Activated CD4-positive, alpha-beta T cell treated with anti-CD3 and anti-CD28 coated beads for 36 hours (primary cell): Measurements from ENCODE around the gene ATG10. TPM values are rescaled to one million over a fixed set of nuclear protein-coding genes. Genes with fewer than 3 reads are reported as not detected.

Experiments
- ATAC-seq: fragments of 200-7000 bp; cut with Tn5 transposase; one replicate; pipeline ENCODE4 v1.10.0; 2021; ENCODE audit warnings: mild to moderate bottlenecking, moderate library complexity
- CTCF ChIA-PET: fragments of 350-600 bp; sonication (Branson Sonifier 250); formaldehyde crosslinking; loops from one replicate; lab custom pipeline; 2021; ENCODE audit warnings: antibody characterized with exemption; lab: Charles Lee
- POLR2A ChIA-PET: fragments of 350-600 bp; sonication (Branson Sonifier 250); formaldehyde crosslinking; loops from one replicate; lab custom pipeline; 2021; ENCODE audit warnings: antibody characterized with exemption, inconsistent platforms; lab: Charles Lee
- DNase-seq: peaks from one replicate; pipeline ENCODE4 v3.0.0-alpha.2; 2020
- H3K27ac Mint-ChIP-seq: one replicate; pipeline ENCODE4 v1.8.0; 2021; ENCODE audit warnings: mixed read lengths
- H3K27me3 Mint-ChIP-seq: one replicate; pipeline ENCODE4 v1.8.0; 2021; ENCODE audit warnings: mixed read lengths
- H3K36me3 Mint-ChIP-seq: one replicate; pipeline ENCODE4 v1.8.0; 2021; ENCODE audit warnings: low read depth, mixed read lengths
- H3K4me1 Mint-ChIP-seq: one replicate; pipeline ENCODE4 v1.8.0; 2021; ENCODE audit warnings: mixed read lengths
- H3K4me3 Mint-ChIP-seq: one replicate; pipeline ENCODE4 v1.8.0; 2021; ENCODE audit warnings: mild to moderate bottlenecking, moderate library complexity, mixed read lengths
- H3K9me3 Mint-ChIP-seq: one replicate; pipeline ENCODE4 v1.8.0; 2021; ENCODE audit warnings: low read depth, mixed read lengths
- intact Hi-C, 2 experiments: fragments of 100-400 bp; cut with DNase I in 1 of 2; cut with micrococcal nuclease in 1 of 2; formaldehyde crosslinking; loops; one replicate each; pipeline versions ENCODE4 v1.14.2 to v1.15.1; 2022 to 2024; cut with DNase I, micrococcal nuclease
- total RNA-seq, 2 experiments: library from RNA; stranded (reverse); gene quantifications; one replicate each; pipeline ENCODE4 v1.2.3, GENCODE V29; 2021

Gene ATG10
- total RNA-seq, 2 experiments from 2014 or later = 4.7 to 8.1 TPM

DNA sequence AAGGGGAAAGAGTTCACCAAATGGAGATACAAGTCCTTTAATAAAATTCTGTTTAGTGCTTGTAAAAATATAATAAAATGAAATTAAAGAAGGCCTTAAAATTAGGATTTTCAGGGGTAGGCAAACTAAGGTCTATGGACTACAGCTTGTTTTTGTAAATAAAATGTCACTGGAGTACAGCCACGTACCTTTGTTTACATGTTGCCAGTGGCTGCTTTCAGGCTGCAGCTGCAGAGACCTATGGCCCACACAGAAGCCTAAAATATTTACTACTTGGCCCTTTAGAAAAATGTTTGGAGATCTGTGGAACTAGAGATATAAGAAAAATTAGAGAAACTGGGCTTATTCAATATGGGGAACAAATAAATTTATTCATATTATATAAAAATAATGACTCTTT is 183.5 kb downstream of the ATG10 start:
- Mint-ChIP-seq H3K36me3 (no peaks in the 10 kb centered on the region), H3K4me3 (no peak overlapping the region), H3K4me1 (no peaks in the 10 kb centered on the region), H3K27me3 (no peaks in the 10 kb centered on the region), H3K9me3 (no peaks in the 10 kb centered on the region), H3K27ac (no peak overlapping the region)
- intact Hi-C loops = no loop called here
- ATAC-seq (no peak), DNase-seq (no peak)
- CTCF ChIA-PET = interaction anchor here (0.6 to 1.3 kb wide), 3 partner anchors 9 to 729 kb away, joined by 3 to 5 read pairs (median 3); no protein-coding TSS in a partner anchor
- POLR2A ChIA-PET = no interaction called here

DNA sequence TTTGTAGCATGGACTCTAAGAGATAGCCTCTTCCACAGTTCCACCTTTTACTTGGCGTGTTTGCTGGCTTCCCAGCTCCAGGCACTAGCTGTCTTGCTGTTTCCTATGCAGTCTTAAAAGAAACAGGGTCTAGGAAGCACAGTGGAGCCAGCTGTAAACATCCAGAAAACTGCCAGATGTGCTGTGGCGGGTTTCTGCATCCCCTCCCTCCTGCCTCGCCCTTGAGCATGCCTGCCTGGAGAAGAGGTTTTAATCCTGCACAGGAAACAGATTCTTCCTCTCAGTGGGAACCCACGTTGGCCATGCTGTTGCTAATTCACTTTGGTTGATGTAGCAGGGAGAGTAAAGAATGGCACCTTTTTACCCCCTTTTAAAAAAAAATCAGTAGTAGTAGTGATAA is 185.1 kb downstream of the ATG10 start:
- ATAC-seq = no peak
- Mint-ChIP-seq H3K27ac (no peak overlapping the region), H3K36me3 (no peaks in the 10 kb centered on the region), H3K4me1 (no peaks in the 10 kb centered on the region), H3K9me3 (no peaks in the 10 kb centered on the region), H3K4me3 (no peak overlapping the region), H3K27me3 (no peaks in the 10 kb centered on the region)
- intact Hi-C loops = no loop called here
- CTCF ChIA-PET = interaction anchor here (0.9 to 1.5 kb wide), 3 partner anchors 9 to 17 kb away, joined by 3 read pairs; no protein-coding TSS in a partner anchor
- POLR2A ChIA-PET = no interaction called here
- DNase-seq = no peak

DNA sequence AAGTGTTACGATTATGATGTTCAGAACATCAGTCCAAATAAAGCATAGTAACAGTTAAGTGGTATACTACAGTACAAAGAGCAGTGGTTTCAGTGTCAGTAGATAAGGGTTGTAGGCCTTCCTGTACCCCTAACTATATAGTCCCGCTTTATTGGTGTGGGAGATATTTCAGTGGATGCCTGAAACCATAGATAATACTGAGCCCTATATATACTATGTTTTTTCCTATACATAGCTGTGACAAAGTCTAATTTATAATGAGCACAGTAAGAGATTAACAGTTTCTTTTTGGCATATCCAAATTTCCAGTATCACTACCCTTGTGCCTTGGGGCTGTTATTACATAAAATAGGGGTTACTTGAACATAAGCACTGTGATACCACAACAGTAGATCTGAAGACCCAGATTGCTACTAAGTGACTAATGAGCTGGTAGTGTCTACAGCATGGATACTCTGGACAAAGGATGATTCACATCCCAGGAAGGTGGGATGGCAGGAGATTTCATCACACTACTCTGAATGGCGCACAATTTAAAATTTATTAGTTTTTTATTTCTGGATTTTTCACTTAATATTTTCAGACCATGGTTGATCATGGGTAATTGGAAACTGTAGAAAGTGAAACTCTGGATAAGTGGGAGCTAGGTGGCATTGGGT is 187.1 kb downstream of the ATG10 start:
- peaks cover 6% of the 10 kb centered on the region for H3K4me1 Mint-ChIP-seq
- CTCF ChIA-PET = interaction anchor here (1.0 to 1.1 kb wide), 2 partner anchors 42 to 645 kb away, joined by 4 read pairs; no protein-coding TSS in a partner anchor

DNA sequence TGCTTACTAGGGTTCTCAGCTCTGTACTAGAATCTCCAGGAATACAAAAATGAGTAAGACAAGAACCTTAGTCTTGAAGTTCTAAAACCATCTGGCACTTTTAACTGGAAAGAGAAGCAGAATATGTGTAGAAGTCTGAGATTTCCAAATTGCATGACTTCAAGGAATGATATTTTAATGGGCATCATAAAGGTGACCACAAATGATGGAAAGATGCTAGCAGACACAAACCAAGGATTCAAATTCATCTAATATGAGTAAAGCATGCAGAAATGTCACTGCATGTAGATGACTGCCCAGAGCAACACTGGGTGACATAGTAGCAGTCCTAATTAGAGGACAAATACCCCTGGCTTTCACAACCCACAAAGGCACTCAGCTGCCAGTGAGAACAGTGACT is 189.1 kb downstream of the ATG10 start:
- ChIA-PET POLR2A (no interaction called here), CTCF (no interaction called here)
- no peak overlapping the region for H3K4me3 Mint-ChIP-seq
- ATAC-seq = no peak
- H3K27ac Mint-ChIP-seq = no peak overlapping the region
- intact Hi-C loops = loop anchor here in 1 of 2 experiments (5.0 kb wide), 1 partner anchor 189 kb away; the partner anchor contains the start of gene ATG10
- no peaks in the 10 kb centered on the region for H3K27me3 Mint-ChIP-seq
- DNase-seq = no peak
- no peaks in the 10 kb centered on the region for H3K36me3 Mint-ChIP-seq
- peaks cover 14% of the 10 kb centered on the region for H3K4me1 Mint-ChIP-seq
- H3K9me3 Mint-ChIP-seq = no peaks in the 10 kb centered on the region

More for the DNA sequence above, 187.1 kb downstream of the ATG10 start:
- Mint-ChIP-seq H3K27ac (no peak overlapping the region), H3K36me3 (no peaks in the 10 kb centered on the region), H3K27me3 (no peaks in the 10 kb centered on the region), H3K4me3 (no peak overlapping the region), H3K9me3 (no peaks in the 10 kb centered on the region)
- ATAC-seq (no peak), DNase-seq (no peak)
- intact Hi-C loops = no loop called here
- POLR2A ChIA-PET = no interaction called here

DNA sequence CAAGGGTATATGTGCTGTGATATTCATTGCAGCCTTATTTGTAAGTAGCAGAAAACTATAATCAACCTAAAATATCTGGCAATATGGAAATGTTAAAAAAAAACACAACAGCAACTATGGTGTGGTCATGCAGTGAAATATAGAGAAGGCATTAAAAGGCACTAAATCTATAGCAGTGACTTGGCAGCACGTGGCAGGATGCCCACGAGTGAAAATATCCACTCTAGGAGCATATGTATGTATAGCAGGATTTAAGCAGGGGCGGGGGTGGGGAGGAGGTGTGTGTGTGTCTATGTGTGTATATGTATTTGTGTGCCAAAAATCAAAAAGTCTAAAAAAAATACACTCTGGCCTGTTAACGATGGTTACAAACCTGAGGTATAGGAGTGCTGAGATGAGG is 190.8 kb downstream of the ATG10 start:
- H3K4me1 Mint-ChIP-seq = peaks cover 14% of the 10 kb centered on the region

DNA sequence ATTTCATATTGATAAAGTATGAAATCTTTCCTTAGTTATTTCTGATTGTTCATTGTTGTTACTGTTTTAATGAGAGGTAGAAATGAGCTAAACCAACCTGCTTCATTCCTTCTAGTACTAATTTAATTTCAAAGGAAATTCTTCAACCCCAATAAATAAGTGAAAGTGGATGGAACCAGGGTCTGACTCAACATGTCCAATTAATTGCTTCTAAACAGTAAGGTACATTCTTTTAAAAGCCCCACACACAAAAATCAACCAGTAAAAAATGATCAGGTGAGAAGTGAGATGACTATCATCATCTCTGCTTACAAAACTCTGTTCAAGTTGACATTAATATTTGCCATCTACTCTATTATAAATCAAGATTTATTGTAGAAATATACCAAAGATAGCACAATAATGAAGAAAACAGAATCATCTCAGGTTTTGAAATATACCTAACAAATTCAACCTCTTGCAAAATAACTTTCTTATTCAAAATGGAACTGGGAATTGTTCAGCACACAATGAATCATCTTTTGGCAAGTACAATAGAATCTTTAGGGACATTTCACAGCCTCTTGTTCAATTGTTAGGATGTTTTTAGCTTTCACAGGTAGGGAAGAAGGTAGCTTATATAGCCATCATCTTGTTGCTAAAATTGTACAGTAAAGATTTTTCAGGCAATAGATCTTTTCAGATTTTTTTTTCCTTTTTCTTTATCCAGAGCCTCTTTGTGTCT is 191.8 kb downstream of the ATG10 start:
- H3K27ac Mint-ChIP-seq = no peak overlapping the region
- intact Hi-C loops = loop anchor here in 1 of 2 experiments (5.0 kb wide), 1 partner anchor 191 kb away; the partner anchor contains the start of gene ATG10
- no peaks in the 10 kb centered on the region for H3K27me3 Mint-ChIP-seq
- no peaks in the 10 kb centered on the region for H3K36me3 Mint-ChIP-seq
- ChIA-PET CTCF (interaction anchor here (0.5 to 3.1 kb wide), 5 partner anchors 8 to 942 kb away, joined by 3 to 24 read pairs (median 5); no protein-coding TSS in a partner anchor), POLR2A (interaction anchor here (0.6 kb wide), 1 partner anchor 258 kb away, joined by 3 read pairs; no protein-coding TSS in a partner anchor)
- no peak overlapping the region for H3K4me3 Mint-ChIP-seq
- no peak for ATAC-seq
- no peaks in the 10 kb centered on the region for H3K9me3 Mint-ChIP-seq
- peaks cover 14% of the 10 kb centered on the region for H3K4me1 Mint-ChIP-seq
- no peak for DNase-seq

More for the DNA sequence above, 190.8 kb downstream of the ATG10 start:
- no peak overlapping the region for H3K4me3 Mint-ChIP-seq
- no peaks in the 10 kb centered on the region for H3K27me3 Mint-ChIP-seq
- no peaks in the 10 kb centered on the region for H3K36me3 Mint-ChIP-seq
- intact Hi-C loops = loop anchor here in 1 of 2 experiments (5.0 kb wide), 1 partner anchor 190 kb away; the partner anchor contains the start of gene ATG10
- ChIA-PET CTCF (no interaction called here), POLR2A (no interaction called here)
- no peak for DNase-seq
- H3K27ac Mint-ChIP-seq = no peak overlapping the region
- H3K9me3 Mint-ChIP-seq = no peaks in the 10 kb centered on the region
- no peak for ATAC-seq

DNA sequence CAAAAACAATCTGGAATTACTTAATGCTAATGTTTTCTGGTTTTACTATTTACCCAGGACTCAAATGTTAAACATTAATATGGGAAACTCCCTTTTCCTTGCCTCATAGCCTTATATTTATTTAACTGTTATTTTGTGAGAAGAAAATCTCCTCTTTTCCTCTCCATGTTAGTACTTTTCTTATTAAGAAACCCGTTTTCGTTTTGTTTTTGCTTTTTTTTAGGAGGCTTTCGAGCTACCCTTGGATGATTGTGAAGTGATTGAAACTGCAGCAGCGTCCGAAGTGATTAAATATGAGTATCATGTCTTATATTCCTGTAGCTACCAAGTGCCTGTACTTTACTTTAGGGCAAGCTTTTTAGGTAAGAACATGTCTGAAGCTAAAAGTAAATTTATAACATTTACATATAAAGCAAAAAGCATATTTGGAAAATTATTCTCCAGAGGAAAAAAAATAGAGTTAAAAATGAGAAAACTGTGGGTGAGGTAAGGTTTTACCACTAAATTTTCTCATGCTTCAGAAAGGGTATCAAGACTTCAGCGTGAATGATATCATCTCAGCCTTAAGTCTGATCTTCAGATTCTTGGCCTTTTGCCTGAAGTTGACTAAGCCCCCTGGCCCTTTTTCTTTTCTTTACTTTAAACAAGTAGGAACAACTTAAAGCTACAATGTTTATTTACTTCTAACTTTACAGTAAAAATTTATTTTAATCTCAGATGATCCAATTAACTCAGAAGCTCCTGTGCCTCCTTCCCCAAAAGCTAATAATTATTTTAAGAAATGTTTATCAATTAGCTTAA is 192.6 kb downstream of the ATG10 start:
- H3K27ac Mint-ChIP-seq = no peak overlapping the region
- ATAC-seq (no peak), DNase-seq (no peak)
- no peaks in the 10 kb centered on the region for H3K27me3 Mint-ChIP-seq
- ChIA-PET POLR2A (interaction anchor here (0.6 kb wide), 2 partner anchors 23 to 258 kb away, joined by 3 read pairs; no protein-coding TSS in a partner anchor), CTCF (interaction anchor here (0.5 to 3.1 kb wide), 11 partner anchors 9 to 943 kb away, joined by 3 to 24 read pairs (median 6); no protein-coding TSS in a partner anchor)
- H3K9me3 Mint-ChIP-seq = no peaks in the 10 kb centered on the region
- H3K4me1 Mint-ChIP-seq = peaks cover 14% of the 10 kb centered on the region
- H3K36me3 Mint-ChIP-seq = no peaks in the 10 kb centered on the region
- intact Hi-C loops = loop anchor here in 1 of 2 experiments (5.0 kb wide), 1 partner anchor 192 kb away; the partner anchor contains the start of gene ATG10
- H3K4me3 Mint-ChIP-seq = no peak overlapping the region

DNA sequence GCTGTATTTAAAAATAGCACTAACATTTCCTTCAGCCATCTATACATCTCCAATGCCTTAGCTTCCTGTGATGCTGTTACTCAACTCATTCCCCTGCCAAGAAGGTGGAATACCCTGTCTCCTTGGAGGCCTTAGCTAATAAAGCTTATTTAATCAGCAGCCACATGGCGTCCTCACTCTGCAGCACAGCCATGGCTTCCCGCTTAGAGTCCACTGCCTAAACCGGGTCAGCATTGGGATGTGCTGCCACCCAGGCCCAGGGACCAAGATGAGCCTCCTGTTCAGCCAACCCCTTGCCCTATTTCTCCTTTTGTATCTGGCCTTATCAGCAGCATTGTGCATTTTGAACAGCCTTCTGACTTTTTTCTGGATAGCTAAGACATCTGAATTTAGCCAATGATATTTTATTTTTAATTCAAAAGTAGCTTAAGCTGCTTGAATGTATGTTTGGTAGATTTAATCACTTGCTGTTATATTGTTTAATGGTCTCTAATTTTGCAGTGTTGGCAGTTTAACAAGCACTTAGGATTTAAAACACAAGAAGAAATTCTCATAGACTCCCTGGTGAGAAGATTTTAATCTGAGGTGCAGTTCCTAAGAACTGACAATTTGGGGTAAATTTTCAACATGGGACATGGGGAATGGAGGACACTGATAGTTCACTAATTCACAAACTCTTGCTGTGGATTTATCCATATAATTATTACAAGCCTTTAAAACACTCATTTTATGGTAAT is 193.3 kb downstream of the ATG10 start:
- no peak overlapping the region for H3K27ac Mint-ChIP-seq
- CTCF ChIA-PET = interaction anchor here (0.6 to 3.1 kb wide), 26 partner anchors 8 to 870 kb away, joined by 3 to 24 read pairs (median 4); no protein-coding TSS in a partner anchor

DNA sequence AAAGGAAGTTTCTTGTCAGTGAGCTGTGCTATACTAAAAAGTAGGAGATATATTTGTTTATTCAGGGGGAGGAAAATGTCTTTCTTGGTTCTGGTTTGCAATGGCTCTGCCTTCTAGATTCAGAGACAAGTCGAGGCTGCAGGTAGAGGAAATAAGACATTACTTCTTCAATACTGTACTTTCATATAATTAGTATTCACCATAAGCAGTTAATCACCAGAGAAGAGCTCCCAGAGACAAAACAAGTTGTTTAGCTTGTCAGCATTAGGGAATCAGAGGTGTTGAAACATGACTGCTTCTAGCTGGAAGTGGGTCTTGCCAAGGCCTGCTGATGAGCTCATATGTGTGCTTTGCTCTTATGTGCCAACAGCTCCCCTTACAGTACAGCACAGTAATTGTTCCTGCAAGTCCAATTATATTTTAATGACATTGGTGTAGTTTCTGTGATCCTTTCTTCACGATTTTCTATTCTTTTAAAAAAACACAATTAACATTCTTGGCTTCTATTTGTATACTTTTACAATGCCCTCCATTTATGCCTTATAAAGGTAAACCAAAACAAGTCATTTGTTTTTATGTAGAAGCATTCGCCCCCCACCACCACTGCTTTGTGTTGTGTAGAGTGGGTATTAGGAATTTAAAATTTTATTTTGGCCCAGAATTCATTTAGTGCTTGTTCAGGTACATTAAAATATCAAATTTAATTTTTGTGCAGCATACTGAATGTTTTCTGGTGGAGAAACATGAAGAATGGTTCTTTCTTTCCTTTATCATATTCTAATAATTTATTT is 194.1 kb downstream of the ATG10 start:
- peaks cover 14% of the 10 kb centered on the region for H3K4me1 Mint-ChIP-seq
- no peak overlapping the region for H3K27ac Mint-ChIP-seq
- DNase-seq = peak; percentile 53
- no peaks in the 10 kb centered on the region for H3K9me3 Mint-ChIP-seq
- intact Hi-C loops = loop anchor here (1.0 to 5.0 kb wide), 6 partner anchors 314 to 864 kb away; partner anchors contain the start of genes SSBP2 (in 1 of the 2) and ZCCHC9 (in 1 of the 2)
- no peaks in the 10 kb centered on the region for H3K27me3 Mint-ChIP-seq
- no peaks in the 10 kb centered on the region for H3K36me3 Mint-ChIP-seq
- POLR2A ChIA-PET = no interaction called here
- ATAC-seq = peak; percentile 99
- H3K4me3 Mint-ChIP-seq = no peak overlapping the region
- CTCF ChIA-PET = interaction anchor here (0.6 to 3.1 kb wide), 24 partner anchors 8 to 870 kb away, joined by 3 to 24 read pairs (median 4); no protein-coding TSS in a partner anchor

More for the DNA sequence above, 193.3 kb downstream of the ATG10 start:
- H3K27me3 Mint-ChIP-seq = no peaks in the 10 kb centered on the region
- POLR2A ChIA-PET = interaction anchor here (0.6 kb wide), 1 partner anchor 24 kb away, joined by 3 read pairs; no protein-coding TSS in a partner anchor
- DNase-seq (no peak), ATAC-seq (no peak)
- H3K4me1 Mint-ChIP-seq = peaks cover 14% of the 10 kb centered on the region
- no peaks in the 10 kb centered on the region for H3K9me3 Mint-ChIP-seq
- H3K4me3 Mint-ChIP-seq = no peak overlapping the region
- intact Hi-C loops = loop anchor here (5.0 kb wide), 4 partner anchors 193 to 863 kb away; partner anchors contain the start of genes ATG10 (in 1 of the 2), SSBP2 (in 1 of the 2) and ZCCHC9 (in 1 of the 2)
- H3K36me3 Mint-ChIP-seq = no peaks in the 10 kb centered on the region
